Cardiac fibroblast (primary cell): ENCODE results near the gene BBIP1.

Source experiments
- DNase-seq, 2 donors: peaks; one replicate each; pipeline versions ENCODE4 v3.0.0 to v3.0.0-alpha.2; 2010; ENCODE audit warnings: low read depth in 2 of 2
- H3K4me3 ChIP-seq, 2 donors: replicated peaks in 1 of 2; 1 replicate in 1 of 2; 2 replicates in 1 of 2; pipeline ENCODE4 v1.5.1; 2011; ENCODE audit warnings: low read depth in 2 of 2, low read length in 2 of 2, mild to moderate bottlenecking in 2 of 2, moderate library complexity in 1 of 2
- TF ChIP-seq, protein P1 (sequence below): IDR thresholded peaks from one replicate; pipeline ENCODE4 v1.5.1; 2011; ENCODE audit warnings: low read depth, mild to moderate bottlenecking, low read length, inconsistent platforms

The BBIP1 gene

DNA sequence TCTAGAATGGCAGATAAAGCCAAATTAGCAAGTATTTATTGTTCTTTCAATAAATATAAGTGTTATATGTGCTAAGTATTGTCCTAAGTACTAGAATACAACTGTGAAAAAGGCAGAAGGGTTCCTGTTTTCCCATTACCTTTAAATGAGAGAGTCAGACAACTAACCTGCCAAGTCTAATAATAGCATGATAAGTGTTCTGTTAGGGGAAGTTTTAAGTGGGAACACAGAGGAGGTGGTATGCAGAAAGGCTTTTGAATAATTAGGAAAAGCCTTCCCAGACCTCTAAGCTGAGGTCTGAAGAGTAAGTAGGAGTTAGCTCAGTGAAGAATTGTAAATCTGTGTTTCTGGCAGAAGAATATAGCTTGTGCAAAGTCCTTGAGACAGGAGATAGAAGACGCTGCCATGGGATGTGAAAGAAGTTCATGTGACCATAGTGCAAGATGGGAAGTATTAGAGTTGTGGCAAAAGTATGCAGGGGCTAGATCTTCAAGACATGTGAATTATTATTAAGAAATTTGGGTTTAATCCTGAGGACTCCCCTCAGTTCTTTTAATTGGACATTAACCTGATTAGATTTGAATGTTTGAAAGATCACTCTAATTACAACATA lies 12.9 kb upstream of the BBIP1 start:
- TF ChIP-seq, protein P1, sequence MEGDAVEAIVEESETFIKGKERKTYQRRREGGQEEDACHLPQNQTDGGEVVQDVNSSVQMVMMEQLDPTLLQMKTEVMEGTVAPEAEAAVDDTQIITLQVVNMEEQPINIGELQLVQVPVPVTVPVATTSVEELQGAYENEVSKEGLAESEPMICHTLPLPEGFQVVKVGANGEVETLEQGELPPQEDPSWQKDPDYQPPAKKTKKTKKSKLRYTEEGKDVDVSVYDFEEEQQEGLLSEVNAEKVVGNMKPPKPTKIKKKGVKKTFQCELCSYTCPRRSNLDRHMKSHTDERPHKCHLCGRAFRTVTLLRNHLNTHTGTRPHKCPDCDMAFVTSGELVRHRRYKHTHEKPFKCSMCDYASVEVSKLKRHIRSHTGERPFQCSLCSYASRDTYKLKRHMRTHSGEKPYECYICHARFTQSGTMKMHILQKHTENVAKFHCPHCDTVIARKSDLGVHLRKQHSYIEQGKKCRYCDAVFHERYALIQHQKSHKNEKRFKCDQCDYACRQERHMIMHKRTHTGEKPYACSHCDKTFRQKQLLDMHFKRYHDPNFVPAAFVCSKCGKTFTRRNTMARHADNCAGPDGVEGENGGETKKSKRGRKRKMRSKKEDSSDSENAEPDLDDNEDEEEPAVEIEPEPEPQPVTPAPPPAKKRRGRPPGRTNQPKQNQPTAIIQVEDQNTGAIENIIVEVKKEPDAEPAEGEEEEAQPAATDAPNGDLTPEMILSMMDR, result no peak
- H3K4me3 ChIP-seq, result no peak overlapping the region
- no peak for DNase-seq

DNA sequence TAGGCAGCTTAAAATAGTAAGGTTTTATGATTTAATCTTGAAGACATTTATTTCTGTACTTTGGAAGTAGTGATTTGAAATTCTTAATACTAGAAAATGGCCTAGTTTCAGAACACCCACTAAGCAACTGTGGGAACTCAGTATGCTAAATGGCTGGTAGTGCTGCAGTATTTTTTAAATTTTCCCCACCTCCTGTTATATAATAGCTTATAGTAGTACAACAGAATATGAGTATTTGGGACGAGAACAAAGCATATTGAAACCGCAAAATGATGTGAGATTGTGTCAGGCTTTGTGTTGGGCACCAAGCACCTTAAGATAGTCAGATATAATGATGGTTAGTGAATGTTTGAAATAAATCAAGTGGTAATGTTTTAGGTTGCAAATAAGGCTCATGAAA lies 8.5 kb upstream of the BBIP1 start:
- no peak for DNase-seq
- TF ChIP-seq, protein P1, result no peak
- H3K4me3 ChIP-seq, result no peak overlapping the region

DNA sequence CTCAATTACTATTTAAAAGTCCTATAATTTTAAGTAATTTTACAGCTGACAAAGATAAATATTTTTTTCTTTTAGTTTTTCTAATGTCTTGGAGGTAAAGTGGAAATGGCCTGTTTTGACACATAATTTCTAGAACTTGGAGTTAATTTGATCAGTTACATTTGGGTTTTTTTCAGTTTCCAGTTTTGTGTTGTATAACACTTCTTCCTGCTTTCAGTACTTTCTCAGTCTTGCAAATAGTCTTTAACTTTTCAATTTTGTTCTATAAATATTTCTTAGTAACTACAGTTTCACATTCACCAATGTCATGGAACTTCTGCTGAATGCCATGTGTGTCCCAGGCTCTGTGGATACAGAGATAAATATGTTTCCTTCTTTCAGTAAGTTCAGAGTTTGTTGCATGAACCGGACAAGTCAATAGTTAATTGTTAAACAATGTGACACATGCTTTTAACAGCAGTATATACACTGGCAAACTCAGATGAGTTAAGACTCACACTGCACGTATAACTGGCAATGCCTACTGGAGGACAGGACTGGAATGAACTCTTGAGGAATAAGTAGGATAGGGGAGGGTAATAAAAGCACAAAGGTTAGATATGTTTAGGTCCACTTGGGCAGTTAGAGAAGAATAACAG lies 5.0 kb upstream of the BBIP1 start:
- H3K4me3 ChIP-seq, result no peak overlapping the region
- DNase-seq, result no peak
- TF ChIP-seq, protein P1, result no peak

DNA sequence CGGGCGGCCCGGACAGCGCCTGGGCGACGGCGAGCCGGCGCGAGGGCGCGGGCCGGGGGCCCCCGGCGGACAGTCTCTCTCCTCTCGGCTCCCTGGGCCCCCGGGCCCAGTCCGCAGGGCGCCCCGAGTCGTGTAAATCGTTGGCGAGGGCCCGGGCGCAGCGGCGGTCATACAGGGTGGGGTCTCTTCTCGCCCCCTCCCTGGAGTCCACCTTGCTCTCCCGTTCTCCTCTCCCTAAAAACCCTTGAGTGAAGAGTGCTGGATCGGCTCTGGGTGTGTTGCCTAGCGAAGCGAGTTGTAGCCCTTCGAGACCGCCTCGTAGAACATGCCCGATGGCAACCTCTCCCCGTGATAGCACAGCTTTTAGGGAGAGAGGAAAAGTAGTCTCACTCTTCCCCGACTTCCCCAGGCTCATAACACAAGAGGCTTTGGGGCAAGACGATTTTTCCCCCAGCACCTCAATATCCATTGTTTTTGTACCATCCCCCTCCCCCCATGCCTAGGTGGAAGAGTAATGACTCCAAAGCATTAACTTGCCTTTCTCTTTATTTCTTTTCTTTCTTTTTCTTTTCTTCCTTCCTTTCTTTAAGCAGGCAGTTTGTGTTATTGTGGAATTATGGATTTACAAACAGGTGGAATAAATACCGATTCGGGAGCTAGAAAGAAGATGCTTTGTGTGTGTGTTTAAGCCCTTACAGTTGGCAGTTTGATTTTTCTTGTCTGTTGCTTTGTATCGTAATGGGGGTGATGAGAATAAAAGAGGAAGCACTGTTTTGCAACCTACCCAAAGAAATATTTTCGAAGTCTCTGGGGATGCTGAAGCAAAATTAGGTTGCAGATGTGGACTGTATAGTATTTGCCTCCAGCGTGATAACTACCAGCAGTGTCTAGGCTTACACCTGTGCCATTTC lies 1.2 kb upstream of the BBIP1 start:
- TF ChIP-seq, protein P1, result no peak
- peak; percentile 67 to 78 for DNase-seq

DNA sequence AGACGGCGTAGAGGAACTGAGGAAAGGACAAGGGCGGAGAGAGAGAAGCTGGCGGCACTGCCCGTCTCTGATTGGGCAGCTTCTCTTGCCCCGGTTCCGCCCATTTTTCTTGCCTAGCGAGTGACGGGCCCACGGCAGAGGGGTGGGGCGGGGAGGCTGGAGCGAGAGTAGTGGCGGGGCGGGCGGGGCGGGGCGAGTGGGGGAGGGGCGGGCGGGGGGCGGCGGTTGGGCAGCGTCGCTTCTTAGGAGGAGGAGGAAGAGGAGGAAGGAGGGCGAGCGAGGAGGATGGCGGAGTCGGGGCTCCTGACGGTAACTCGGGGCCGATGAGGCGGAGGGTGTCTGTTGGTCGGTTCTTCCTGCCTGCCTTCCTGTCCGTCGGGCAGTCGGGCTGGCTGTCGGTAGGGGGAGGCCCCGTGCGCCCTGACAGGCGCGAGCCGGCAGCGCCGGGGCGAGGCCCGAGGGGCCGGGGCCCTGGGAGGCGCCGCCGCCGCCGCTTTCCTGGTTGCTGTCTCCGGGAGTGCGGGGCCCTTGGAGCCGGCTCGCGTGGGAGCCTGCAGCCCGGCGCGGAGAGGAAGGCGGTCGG lies 460 bp upstream of the BBIP1 start, which contains the start of gene SHOC2:
TSS of gene SHOC2 (plus strand) at position 256 of the 583 bp plus-strand sequence. CDS start 44,755 bp downstream, outside the sequence.
- H3K4me3 ChIP-seq, result peak within 1 kb of the TSS; percentile 73 to 83
- TF ChIP-seq, protein P1, result peak; percentile 22
- DNase-seq, result no peak

More for the DNA sequence above, 1.2 kb upstream of the BBIP1 start:
- peak overlapping the region; percentile 73 to 83 for H3K4me3 ChIP-seq

DNA sequence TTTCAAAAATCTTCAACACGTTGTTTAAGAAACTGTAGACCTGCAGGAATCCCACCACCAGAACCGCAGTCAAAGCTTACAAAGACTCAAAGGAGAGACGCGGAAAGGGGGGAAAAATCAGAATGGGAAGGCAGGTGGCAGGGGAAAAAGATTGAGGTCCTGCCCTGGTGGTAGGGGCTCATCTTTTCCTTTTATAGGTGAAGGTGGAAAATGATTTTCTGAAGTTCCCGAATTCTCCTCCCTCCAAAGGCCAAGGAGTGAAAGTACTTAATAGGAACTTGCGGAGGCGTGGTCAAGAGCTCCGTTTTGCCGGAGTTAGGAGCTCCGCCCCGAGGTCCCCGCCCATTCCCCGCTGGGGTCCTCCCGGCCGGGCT lies 724 bp downstream of the BBIP1 start:
- H3K4me3 ChIP-seq, result peak overlapping the region; percentile 73 to 82
- TF ChIP-seq, protein P1, result no peak
- DNase-seq, result peak; percentile 97 to 98
